Head of caudate nucleus (tissue), 42 donors: ENCODE results near the gene SRRD.
A peak's percentile ranks its signal among the peaks of the same experiment; 100 is the strongest.

Source experiments
- DNase-seq, 42 donors: peaks; one replicate each; pipeline versions ENCODE4 v3.0.0 to v3.0.0-alpha.2; 2020 to 2021; ENCODE audit warnings: mixed read lengths in 7 of 42
- intact Hi-C: fragments of 100-400 bp; cut with DNase I; formaldehyde crosslinking; loops from one replicate; pipeline ENCODE4 v1.15.0; 2022

SRRD gene

GRCh38 chr22:26479043-26479791 is 4.5 kb upstream of the SRRD start:
- intact Hi-C loops: no loop called here

GRCh38 chr22:26479792-26480610 is 3.7 kb upstream of the SRRD start:
- no peak for DNase-seq
- intact Hi-C loops: loop anchor here (10.0 kb wide), 1 partner anchor 175 kb away; the partner anchor contains the start of gene MIAT

More at GRCh38 chr22:26479043-26479791, 4.5 kb upstream of the SRRD start:
- no peak for DNase-seq

GRCh38 chr22:26480611-26480932 is 3.1 kb upstream of the SRRD start:
- intact Hi-C loops: loop anchor here (10.0 kb wide), 1 partner anchor 174 kb away; the partner anchor contains the start of gene MIAT
- no peak for DNase-seq

GRCh38 chr22:26481112-26481693 is 2.5 kb upstream of the SRRD start:
- no peak for DNase-seq
- intact Hi-C loops: loop anchor here (10.0 kb wide), 1 partner anchor 174 kb away; the partner anchor contains the start of gene MIAT

- intact Hi-C loops: loop anchor here (10.0 kb wide), 1 partner anchor 173 kb away; the partner anchor contains the start of gene MIAT
- no peak for DNase-seq
Observed at GRCh38 chr22:26481694-26482093, 2.0 kb upstream of the SRRD start.

GRCh38 chr22:26482161-26482560 is 1.5 kb upstream of the SRRD start:
- no peak for DNase-seq
- intact Hi-C loops: loop anchor here (10.0 kb wide), 1 partner anchor 173 kb away; the partner anchor contains the start of gene MIAT

GRCh38 chr22:26483043-26483438 is 636 bp upstream of the SRRD start:
- no peak for DNase-seq
- intact Hi-C loops: loop anchor here (1.0 to 10.0 kb wide), 2 partner anchors 29 to 172 kb away; partner anchors contain the start of genes MIAT and TFIP11

- DNase-seq: no peak
- intact Hi-C loops: loop anchor here (10.0 kb wide), 1 partner anchor 170 kb away; the partner anchor contains the start of gene MIAT
Observed at GRCh38 chr22:26484360-26484706, 656 bp downstream of the SRRD start.

GRCh38 chr22:26485013-26485412 is 1.3 kb downstream of the SRRD start:
- no peak for DNase-seq
- intact Hi-C loops: loop anchor here (10.0 kb wide), 1 partner anchor 170 kb away; the partner anchor contains the start of gene MIAT

GRCh38 chr22:26485806-26486390 is 2.2 kb downstream of the SRRD start:
- no peak for DNase-seq
- intact Hi-C loops: loop anchor here (10.0 kb wide), 1 partner anchor 169 kb away; the partner anchor contains the start of gene MIAT

GRCh38 chr22:26486394-26486793 is 2.7 kb downstream of the SRRD start:
- intact Hi-C loops: loop anchor here (10.0 kb wide), 1 partner anchor 168 kb away; the partner anchor contains the start of gene MIAT
- peak in 16 of 42 donors; percentile 11 to 76 (median 49) for DNase-seq

- intact Hi-C loops: loop anchor here (10.0 kb wide), 1 partner anchor 167 kb away; the partner anchor contains the start of gene MIAT
- DNase-seq: no peak
Observed at GRCh38 chr22:26487996-26488395, 4.3 kb downstream of the SRRD start.

GRCh38 chr22:26489447-26490036 is 5.9 kb downstream of the SRRD start:
- intact Hi-C loops: loop anchor here (10.0 kb wide), 1 partner anchor 165 kb away; the partner anchor contains the start of gene MIAT
- no peak for DNase-seq

GRCh38 chr22:26492220-26492619 is 8.5 kb downstream of the SRRD start:
- DNase-seq: no peak
- intact Hi-C loops: no loop called here

- intact Hi-C loops: no loop called here
- no peak for DNase-seq
Observed at GRCh38 chr22:26494506-26494905, 10.8 kb downstream of the SRRD start.

GRCh38 chr22:26496456-26496855 is 12.8 kb downstream of the SRRD start:
- intact Hi-C loops: no loop called here
- no peak for DNase-seq

- intact Hi-C loops: no loop called here
- DNase-seq: no peak
Observed at GRCh38 chr22:26499188-26499703, 15.6 kb downstream of the SRRD start.

- no peak for DNase-seq
- intact Hi-C loops: no loop called here
Observed at GRCh38 chr22:26501996-26502395, 18.3 kb downstream of the SRRD start.
